DOHH2 (cell line): ENCODE measurements around the gene SEH1L.
A peak's percentile ranks its signal among the peaks of the same experiment; 100 is the strongest.
"Not testable (repeated sequence)": the region's sequence is repeated elsewhere in the genome, so short reads cannot be mapped to it uniquely, and the experiment has no call there.

Experiments used
- H3F3A ChIP-seq: fragments of 200-600 bp; sonication (generic), shearing (Covaris generic); 2 replicates; pipeline ENCODE4 v1.6.0; 2016; ENCODE audit warnings: antibody characterized with exemption, mild to moderate bottlenecking; ENCODE audit not compliant: control insufficient read depth, insufficient read depth
- H3K27ac ChIP-seq: fragments of 200-600 bp; sonication (generic); 2 replicates; pipeline ENCODE4 v1.5.1; 2014; ENCODE audit warnings: low read depth, mild to moderate bottlenecking, low read length, moderate library complexity
- H3K27me3 ChIP-seq: fragments of 200-600 bp; sonication (generic); 2 replicates; pipeline ENCODE4 v1.6.1; 2014; ENCODE audit warnings: mild to moderate bottlenecking, low read length, mixed read lengths; ENCODE audit not compliant: control insufficient read depth
- H3K36me3 ChIP-seq: fragments of 200-600 bp; sonication (generic); 2 replicates; pipeline ENCODE4 v1.6.1; 2014; ENCODE audit warnings: mild to moderate bottlenecking, low read length, moderate library complexity, mixed read lengths; ENCODE audit not compliant: control insufficient read depth
- H3K4me1 ChIP-seq: fragments of 200-600 bp; sonication (generic); 2 replicates; pipeline ENCODE4 v1.6.1; 2014; ENCODE audit warnings: mild to moderate bottlenecking, low read length, mixed read lengths; ENCODE audit not compliant: control insufficient read depth
- H3K4me2 ChIP-seq: fragments of 200-600 bp; sonication (generic); 2 replicates; pipeline ENCODE4 v1.6.0; 2014; ENCODE audit warnings: mild to moderate bottlenecking, low read length, moderate library complexity
- H3K4me3 ChIP-seq: fragments of 200-600 bp; sonication (generic); 2 replicates; pipeline ENCODE4 v1.5.1; 2014; ENCODE audit warnings: mild to moderate bottlenecking, low read length, mixed read lengths
- H3K79me2 ChIP-seq: fragments of 200-600 bp; sonication (generic); 2 replicates; pipeline ENCODE4 v1.6.1; 2014; ENCODE audit warnings: mild to moderate bottlenecking, low read length, mixed read lengths; ENCODE audit not compliant: control insufficient read depth
- H3K9me2 ChIP-seq: fragments of 200-600 bp; sonication (generic); replicated peaks from 2 replicates; pipeline ENCODE4 v1.6.1; 2014; ENCODE audit warnings: mild to moderate bottlenecking, low read length, mixed read lengths; ENCODE audit not compliant: control insufficient read depth
- H3K9me3 ChIP-seq: fragments of 200-600 bp; sonication (generic); 2 replicates; pipeline ENCODE4 v1.6.1; 2014; ENCODE audit warnings: antibody characterized with exemption, low read length, mixed read lengths; ENCODE audit not compliant: control insufficient read depth, insufficient read depth
- H4K20me1 ChIP-seq: fragments of 200-600 bp; sonication (generic); 2 replicates; pipeline ENCODE4 v1.6.0; 2014; ENCODE audit warnings: low read depth, mild to moderate bottlenecking, antibody characterized with exemption, low read length, moderate library complexity; ENCODE audit not compliant: control insufficient read depth, insufficient read depth
- EZH2phosphoT487 ChIP-seq: fragments of 200-600 bp; sonication (generic); IDR thresholded peaks from 2 replicates; pipeline ENCODE4 v1.6.1; 2017; ENCODE audit warnings: borderline replicate concordance, mild to moderate bottlenecking, antibody characterized with exemption, low read length, moderate library complexity, mixed read lengths
- TF ChIP-seq, protein P1 (sequence below): fragments of 200-600 bp; sonication (generic); IDR thresholded peaks from one replicate; pipeline ENCODE4 v1.5.1; 2014; ENCODE audit warnings: antibody characterized with exemption, mild to moderate bottlenecking, low read depth, low read length; ENCODE audit not compliant: poor library complexity, severe bottlenecking

SEH1L gene

GRCh38 chr18:12995424-12995823 lies 47.6 kb downstream of the SEH1L start:
- Histone ChIP-seq H3K4me2 (peak overlapping the region; percentile 19), H3K27ac (no peak overlapping the region), H3K36me3 (peaks cover 64% of the 10 kb centered on the region), H3K9me3 (no peaks in the 10 kb centered on the region), H4K20me1 (peaks cover 19% of the 10 kb centered on the region; the same call in 1 of the 2 replicates), H3K9me2 (no peaks in the 10 kb centered on the region), H3K79me2 (peaks cover 94% of the 10 kb centered on the region), H3K4me3 (no peak overlapping the region), H3K4me1 (peaks cover 45% of the 10 kb centered on the region), H3K27me3 (no peaks in the 10 kb centered on the region), H3F3A (no peaks in the 10 kb centered on the region)
- TF ChIP-seq EZH2phosphoT487: no peak
- TF ChIP-seq, protein P1, sequence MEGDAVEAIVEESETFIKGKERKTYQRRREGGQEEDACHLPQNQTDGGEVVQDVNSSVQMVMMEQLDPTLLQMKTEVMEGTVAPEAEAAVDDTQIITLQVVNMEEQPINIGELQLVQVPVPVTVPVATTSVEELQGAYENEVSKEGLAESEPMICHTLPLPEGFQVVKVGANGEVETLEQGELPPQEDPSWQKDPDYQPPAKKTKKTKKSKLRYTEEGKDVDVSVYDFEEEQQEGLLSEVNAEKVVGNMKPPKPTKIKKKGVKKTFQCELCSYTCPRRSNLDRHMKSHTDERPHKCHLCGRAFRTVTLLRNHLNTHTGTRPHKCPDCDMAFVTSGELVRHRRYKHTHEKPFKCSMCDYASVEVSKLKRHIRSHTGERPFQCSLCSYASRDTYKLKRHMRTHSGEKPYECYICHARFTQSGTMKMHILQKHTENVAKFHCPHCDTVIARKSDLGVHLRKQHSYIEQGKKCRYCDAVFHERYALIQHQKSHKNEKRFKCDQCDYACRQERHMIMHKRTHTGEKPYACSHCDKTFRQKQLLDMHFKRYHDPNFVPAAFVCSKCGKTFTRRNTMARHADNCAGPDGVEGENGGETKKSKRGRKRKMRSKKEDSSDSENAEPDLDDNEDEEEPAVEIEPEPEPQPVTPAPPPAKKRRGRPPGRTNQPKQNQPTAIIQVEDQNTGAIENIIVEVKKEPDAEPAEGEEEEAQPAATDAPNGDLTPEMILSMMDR: no peak

DNA sequence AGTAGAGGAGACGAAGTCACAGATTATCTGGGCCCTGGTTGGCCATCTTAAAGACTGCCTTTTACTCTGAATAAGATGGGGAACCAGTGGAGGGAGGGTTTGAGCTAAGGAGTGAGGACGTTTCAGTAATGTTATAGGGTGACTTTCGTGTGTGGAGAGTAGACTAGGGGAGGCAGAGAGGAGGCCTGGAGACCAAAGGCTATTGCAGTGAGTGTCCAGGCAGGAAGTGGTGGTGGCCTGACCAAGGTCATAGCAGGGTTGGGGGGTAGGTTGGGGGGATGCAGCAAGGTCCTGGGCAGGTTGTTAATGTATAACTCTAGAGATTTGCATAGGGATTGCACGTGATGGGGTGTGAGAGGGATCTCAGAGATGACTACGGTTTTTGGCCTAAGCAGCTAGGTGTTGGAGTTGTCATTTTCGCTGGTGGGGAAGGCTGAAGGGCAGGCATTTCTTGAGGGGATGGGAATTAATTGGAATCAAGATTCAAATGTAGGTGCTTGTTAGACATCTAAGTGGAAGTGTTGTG lies 48.2 kb downstream of the SEH1L start:
- Histone ChIP-seq H3K27ac (no peak overlapping the region), H4K20me1 (peaks cover 19% of the 10 kb centered on the region; the same call in 1 of the 2 replicates), H3K9me3 (no peaks in the 10 kb centered on the region), H3K4me1 (peaks cover 43% of the 10 kb centered on the region), H3K79me2 (peaks cover 97% of the 10 kb centered on the region), H3K9me2 (no peaks in the 10 kb centered on the region), H3K27me3 (no peaks in the 10 kb centered on the region), H3K36me3 (peaks cover 65% of the 10 kb centered on the region), H3F3A (no peaks in the 10 kb centered on the region), H3K4me2 (peak overlapping the region; percentile 19), H3K4me3 (no peak overlapping the region)
- no peak for TF ChIP-seq EZH2phosphoT487
- TF ChIP-seq, protein P1: no peak

- peaks cover 19% of the 10 kb centered on the region; the same call in 1 of the 2 replicates for H4K20me1 ChIP-seq
- no peaks in the 10 kb centered on the region for H3K9me3 ChIP-seq
- H3K36me3 ChIP-seq: peaks cover 68% of the 10 kb centered on the region
- H3K27ac ChIP-seq: no peak overlapping the region
- peaks cover 43% of the 10 kb centered on the region for H3K4me1 ChIP-seq
- no peaks in the 10 kb centered on the region for H3K27me3 ChIP-seq
- H3K9me2 ChIP-seq: no peaks in the 10 kb centered on the region
- H3K79me2 ChIP-seq: peaks cover 93% of the 10 kb centered on the region
- H3F3A ChIP-seq: no peaks in the 10 kb centered on the region
- TF ChIP-seq EZH2phosphoT487: no peak
- TF ChIP-seq, protein P1: no peak
- no peak overlapping the region for H3K4me2 ChIP-seq
- H3K4me3 ChIP-seq: no peak overlapping the region
Measured at GRCh38 chr18:12996661-12997292, 49.0 kb downstream of the SEH1L start.

- peaks cover 89% of the 10 kb centered on the region for H3K79me2 ChIP-seq
- peaks cover 72% of the 10 kb centered on the region for H3K36me3 ChIP-seq
- H3K9me3 ChIP-seq, H3K4me2 ChIP-seq, H3K4me3 ChIP-seq, H3K27me3 ChIP-seq, H3K27ac ChIP-seq, H3F3A ChIP-seq, H3K9me2 ChIP-seq: not testable (repeated sequence)
- peaks cover 19% of the 10 kb centered on the region; the same call in 1 of the 2 replicates for H4K20me1 ChIP-seq
- peaks cover 43% of the 10 kb centered on the region for H3K4me1 ChIP-seq
Measured at GRCh38 chr18:12997330-12997729, 49.5 kb downstream of the SEH1L start.
